Adrenal gland (tissue), 12 donors: ENCODE data around the gene SCLY. TPM values are rescaled to one million over a fixed set of nuclear protein-coding genes. Genes with fewer than 3 reads are reported as not detected.

ENCODE experiments used
- DNase-seq, 7 donors: peaks; one replicate each; pipeline ENCODE4 v3.0.0-alpha.2; 2019 to 2020
- H3K27ac ChIP-seq, 5 donors: fragments of 200-600 bp; sonication (generic) in 4 of 5; 1 replicate in 3 of 5; 2 replicates in 2 of 5; pipeline versions ENCODE4 v1.5.1 to v1.8.0; 2016 to 2020; ENCODE audit warnings: mild to moderate bottlenecking in 1 of 5
- H3K27me3 ChIP-seq: fragments of 200-600 bp; 2 replicates; pipeline ENCODE4 v1.8.0; 2021
- H3K36me3 ChIP-seq, 2 donors: fragments of 200-600 bp; replicated peaks in 1 of 2; 1 replicate in 1 of 2; 2 replicates in 1 of 2; pipeline versions ENCODE4 v1.5.1 to v1.8.0; 2018 to 2022
- H3K4me1 ChIP-seq, 2 donors: fragments of 200-600 bp; replicated peaks in 1 of 2; 1 replicate in 1 of 2; 2 replicates in 1 of 2; pipeline versions ENCODE4 v1.5.1 to v1.8.0; 2018 to 2021
- H3K4me3 ChIP-seq, 4 donors: fragments of 200-600 bp; sonication (generic) in 3 of 4; one replicate each; pipeline ENCODE4 v1.5.1; 2016 to 2018
- H3K9me3 ChIP-seq, 3 donors: fragments of 200-600 bp; sonication (generic) in 1 of 3; replicated peaks in 1 of 3; 1 replicate in 2 of 3; 2 replicates in 1 of 3; pipeline versions ENCODE4 v1.5.1 to v1.8.0; 2016 to 2021
- POLR2A ChIP-seq, 2 donors: fragments of 450-650 bp; IDR thresholded peaks; one replicate each; pipeline ENCODE4 v1.6.1; 2017; ENCODE audit warnings: antibody characterized with exemption in 2 of 2, mild to moderate bottlenecking in 2 of 2, moderate library complexity in 1 of 2
- WGBS, 4 donors: extraction: QIAGEN DNeasy Blood & Tissue Kit in 2 of 4; methylation state at CpG; one replicate each; pipeline versions ENCODE4 v1.1.5 to v1.1.7; 2013 to 2017; 5-methylcytosine and 5-hydroxymethylcytosine counted together
- intact Hi-C, 2 donors: fragments of 100-400 bp; cut with DNase I; formaldehyde crosslinking; loops; one replicate each; pipeline versions ENCODE4 v1.14.1 to v1.15.0; 2022 to 2023
- polyA plus RNA-seq, 3 donors: library from polyadenylated mRNA; stranded (reverse); fragments of 200-250 nt in 2 of 3; fragments of 350-450 nt in 1 of 3; fragmentation: Illumina TruSeq in 1 of 3; extraction: RNeasy Lipid Tissue Mini Kit (QIAGEN cat#74804) in 1 of 3; gene quantifications; one replicate each; pipeline ENCODE4 v1.2.3, GENCODE V29; 2013 to 2014
- total RNA-seq, 9 donors: library from RNA; depleted of rRNA in 4 of 9; stranded (reverse); fragments of >200 nt in 4 of 9; fragments of 120-200 nt in 1 of 9; fragmentation: NEBNext Ultra II Directional in 1 of 9; extraction: Animal tissue kit (Norgen Biotek cat#: 25700) in 1 of 9; gene quantifications; one replicate each; pipeline versions ENCODE4 v1.1.0 to v1.2.4, GENCODE V29; 2013 to 2023
- TF ChIP-seq, protein P1 (sequence below), 6 experiments: fragments of 450-650 bp in 4 of 6; fragments of 200-600 bp in 2 of 6; sonication (generic) in 1 of 6; IDR thresholded peaks; 1 replicate in 5 of 6; 2 replicates in 1 of 6; pipeline versions ENCODE4 v1.5.1 to v1.8.0; 2016 to 2021; ENCODE audit warnings: antibody characterized with exemption in 6 of 6, mild to moderate bottlenecking in 2 of 6, moderate library complexity in 1 of 6
- donor health status: healthy with polysubstance abuse.
- donor health status: Bipolar disorder and iron deficiency.
- donor health status: DM: yes; HTN: yes; CAD: no.
- donor health status: DM: no; HTN: no; CAD: no.
- donor health status: DM: no; HTN: no; CAD: no.
- donor health status: DM: yes; HTN: yes; CAD: no.

The SCLY gene
- total and polyA plus RNA-seq, 12 donors: 2.4 to 11.0 (median 8.0) TPM

DNA sequence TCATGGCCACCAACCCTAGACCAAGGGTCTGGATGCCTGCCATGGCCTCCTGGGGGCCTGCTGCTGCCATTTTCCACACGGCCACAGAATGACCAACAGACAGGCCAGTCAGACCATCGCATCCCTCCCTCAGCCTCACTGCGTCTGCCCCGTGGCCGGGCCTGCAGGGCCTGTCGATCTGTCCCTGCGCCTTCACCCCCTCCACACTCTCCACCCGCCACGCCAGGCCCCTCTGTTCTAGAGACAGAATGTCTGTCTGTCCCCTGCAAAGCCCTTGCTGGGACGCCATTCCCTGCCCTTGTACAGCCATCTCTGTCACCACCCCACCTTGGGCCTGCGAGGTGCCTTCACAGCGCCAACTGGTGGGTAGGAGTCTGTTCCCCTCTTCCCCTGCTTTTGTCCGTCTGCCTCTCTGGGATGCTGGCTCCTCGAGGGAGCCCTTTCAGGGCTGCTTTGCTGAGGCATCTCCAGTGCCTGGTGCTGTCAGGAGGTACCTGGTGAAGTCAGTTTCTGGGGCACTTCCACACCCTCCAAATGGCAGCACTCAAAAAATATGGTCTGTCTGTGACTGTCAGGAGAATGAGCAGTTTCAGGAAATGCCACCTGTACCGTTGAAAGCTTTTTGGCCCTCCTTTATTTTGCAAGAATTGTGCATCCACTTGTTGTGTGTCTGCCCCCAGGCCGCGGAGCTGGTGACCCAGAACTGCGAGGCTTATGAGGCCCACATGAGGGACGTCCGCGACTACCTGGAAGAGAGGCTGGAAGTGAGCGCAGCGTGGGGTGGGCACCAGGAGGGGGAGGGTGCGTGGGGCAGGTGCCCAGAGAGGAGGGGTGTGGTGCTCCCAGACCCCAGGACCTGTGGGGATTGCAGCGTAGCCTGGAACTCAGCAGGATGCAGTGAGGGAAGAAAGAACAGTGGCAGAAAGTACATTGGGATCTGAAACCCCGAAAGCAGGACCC, 32.7 kb downstream of the SCLY start:
- no peak for TF ChIP-seq POLR2A (IDR thresholded peaks at IDR 0.05)
- TF ChIP-seq, protein P1, sequence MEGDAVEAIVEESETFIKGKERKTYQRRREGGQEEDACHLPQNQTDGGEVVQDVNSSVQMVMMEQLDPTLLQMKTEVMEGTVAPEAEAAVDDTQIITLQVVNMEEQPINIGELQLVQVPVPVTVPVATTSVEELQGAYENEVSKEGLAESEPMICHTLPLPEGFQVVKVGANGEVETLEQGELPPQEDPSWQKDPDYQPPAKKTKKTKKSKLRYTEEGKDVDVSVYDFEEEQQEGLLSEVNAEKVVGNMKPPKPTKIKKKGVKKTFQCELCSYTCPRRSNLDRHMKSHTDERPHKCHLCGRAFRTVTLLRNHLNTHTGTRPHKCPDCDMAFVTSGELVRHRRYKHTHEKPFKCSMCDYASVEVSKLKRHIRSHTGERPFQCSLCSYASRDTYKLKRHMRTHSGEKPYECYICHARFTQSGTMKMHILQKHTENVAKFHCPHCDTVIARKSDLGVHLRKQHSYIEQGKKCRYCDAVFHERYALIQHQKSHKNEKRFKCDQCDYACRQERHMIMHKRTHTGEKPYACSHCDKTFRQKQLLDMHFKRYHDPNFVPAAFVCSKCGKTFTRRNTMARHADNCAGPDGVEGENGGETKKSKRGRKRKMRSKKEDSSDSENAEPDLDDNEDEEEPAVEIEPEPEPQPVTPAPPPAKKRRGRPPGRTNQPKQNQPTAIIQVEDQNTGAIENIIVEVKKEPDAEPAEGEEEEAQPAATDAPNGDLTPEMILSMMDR (IDR thresholded peaks at IDR 0.05): no peak
- Histone ChIP-seq H3K4me3 (no peak overlapping the region), H3K36me3 (no peaks in the 10 kb centered on the region), H3K9me3 (no peaks in the 10 kb centered on the region), H3K27ac (no peak overlapping the region), H3K27me3 (no peaks in the 10 kb centered on the region), H3K4me1 (no peaks in the 10 kb centered on the region)
- peak in 2 of 7 donors; percentile 15 to 34 for DNase-seq
- intact Hi-C loops: no loop called here
- 86 to 91% (median 87%) methylated on average over 23 to 26 of the region's 26 CpGs for WGBS, 4 donors

DNA sequence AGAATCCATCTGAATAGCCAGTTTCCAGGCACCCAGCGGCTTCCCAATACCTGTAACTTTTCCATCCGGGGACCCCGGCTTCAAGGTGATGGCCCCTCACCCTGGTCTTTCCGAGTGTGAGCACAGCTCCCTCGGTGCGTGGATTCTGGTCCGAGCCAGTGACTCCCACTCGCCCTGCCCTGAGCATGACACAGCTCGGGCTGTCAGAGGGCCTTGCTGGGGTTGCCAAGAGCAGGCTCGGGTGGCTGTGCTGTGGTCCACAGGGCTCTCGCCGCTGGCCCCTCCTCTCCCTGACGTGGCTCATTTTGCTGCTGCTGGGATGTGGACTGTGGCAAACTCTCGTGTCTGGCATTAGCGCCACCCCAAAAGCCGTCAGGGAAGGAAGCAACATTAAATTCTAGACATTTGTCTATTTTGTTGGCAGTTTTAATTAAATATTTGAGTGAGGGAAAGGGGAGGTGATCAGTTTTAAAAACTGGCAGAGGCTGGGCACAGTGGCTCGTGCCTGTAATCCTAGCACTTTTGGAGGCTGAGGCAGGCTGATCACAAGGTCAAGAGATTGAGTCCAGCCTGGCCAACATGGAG, 33.7 kb downstream of the SCLY start:
- no peaks in the 10 kb centered on the region for H3K4me1 ChIP-seq
- H3K36me3 ChIP-seq: no peaks in the 10 kb centered on the region
- no peaks in the 10 kb centered on the region for H3K27me3 ChIP-seq
- peak in 2 of 7 donors; percentile 12 to 28 for DNase-seq
- H3K9me3 ChIP-seq: no peaks in the 10 kb centered on the region
- TF ChIP-seq POLR2A (IDR thresholded peaks at IDR 0.05): no peak
- TF ChIP-seq, protein P1 (IDR thresholded peaks at IDR 0.05): no peak
- WGBS, 4 donors: 89 to 95% (median 91%) methylated on average over 10 to 17 of the region's 17 CpGs
- no peak overlapping the region for H3K4me3 ChIP-seq
- intact Hi-C loops: no loop called here
- no peak overlapping the region for H3K27ac ChIP-seq

DNA sequence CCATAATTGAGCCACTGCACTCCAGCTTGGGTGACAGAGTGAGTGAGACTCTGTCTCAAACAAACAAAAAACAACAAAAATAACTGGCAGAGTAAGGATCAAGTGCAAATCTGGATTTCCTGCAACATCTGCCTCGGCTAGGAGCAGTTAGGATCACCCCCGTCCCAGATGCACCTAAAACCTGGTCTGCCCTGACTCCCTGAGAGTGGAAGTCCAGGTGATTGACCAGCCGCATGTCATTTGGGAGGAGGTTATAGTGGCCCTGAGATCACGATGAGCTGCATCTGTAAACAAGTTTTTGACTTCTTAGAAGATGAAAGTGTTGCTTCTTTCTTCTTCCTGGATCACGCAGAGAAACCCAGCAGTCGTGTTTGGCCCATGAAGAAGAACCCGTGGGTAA, 34.3 kb downstream of the SCLY start:
- intact Hi-C loops: no loop called here
- H3K9me3 ChIP-seq: no peaks in the 10 kb centered on the region
- TF ChIP-seq, protein P1 (IDR thresholded peaks at IDR 0.05): no peak
- TF ChIP-seq POLR2A (IDR thresholded peaks at IDR 0.05): no peak
- H3K4me1 ChIP-seq: no peaks in the 10 kb centered on the region
- 83 to 91% (median 87%) methylated on average over 7 of the region's 7 CpGs for WGBS, 4 donors
- H3K4me3 ChIP-seq: no peak overlapping the region
- H3K27me3 ChIP-seq: no peaks in the 10 kb centered on the region
- H3K27ac ChIP-seq: no peak overlapping the region
- peak in 2 of 7 donors; percentile 4 to 21 for DNase-seq
- H3K36me3 ChIP-seq: no peaks in the 10 kb centered on the region

DNA sequence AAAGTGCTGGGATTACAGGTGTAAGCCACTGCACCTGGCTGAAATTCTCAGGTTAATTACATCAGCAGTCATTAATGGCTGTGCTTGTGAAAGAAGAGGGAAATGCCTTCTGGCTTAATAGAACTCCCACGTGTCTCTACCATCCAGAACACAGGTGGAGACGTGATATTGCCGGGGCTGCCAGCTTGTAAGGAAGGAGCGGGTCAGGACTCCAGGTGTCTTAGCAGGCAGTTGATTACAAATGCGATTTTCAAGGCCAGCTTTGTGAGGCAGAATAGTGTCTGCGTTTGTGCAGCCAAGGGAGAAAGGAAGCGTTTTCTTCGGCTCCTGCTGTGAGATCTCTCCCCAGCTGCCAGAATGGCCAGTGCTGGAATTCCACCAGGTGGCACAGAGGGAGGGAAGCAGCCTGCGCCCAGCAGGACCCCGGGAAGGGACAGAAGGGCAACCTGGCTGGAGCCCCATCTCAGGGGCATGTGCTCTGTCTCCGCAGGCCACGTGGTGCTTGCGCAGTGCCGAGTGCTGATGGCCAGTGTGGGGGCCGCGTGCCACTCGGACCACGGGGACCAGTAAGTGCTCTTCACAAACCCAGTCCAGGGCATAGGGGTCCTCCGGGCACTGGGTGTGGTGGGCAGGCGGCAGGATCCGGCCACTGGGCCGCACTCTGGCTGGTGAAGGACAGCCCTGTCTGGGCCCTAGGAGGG, 35.7 kb downstream of the SCLY start:
- no peaks in the 10 kb centered on the region for H3K27me3 ChIP-seq
- H3K27ac ChIP-seq: no peak overlapping the region
- H3K4me1 ChIP-seq: no peaks in the 10 kb centered on the region
- TF ChIP-seq POLR2A (IDR thresholded peaks at IDR 0.05): no peak
- TF ChIP-seq, protein P1 (IDR thresholded peaks at IDR 0.05): no peak
- no peaks in the 10 kb centered on the region for H3K9me3 ChIP-seq
- intact Hi-C loops: no loop called here
- peak in 2 of 7 donors; percentile 9 to 38 for DNase-seq
- H3K4me3 ChIP-seq: no peak overlapping the region
- WGBS, 4 donors: 76 to 86% (median 82%) methylated on average over 16 to 22 of the region's 22 CpGs
- no peaks in the 10 kb centered on the region for H3K36me3 ChIP-seq
